Epidermal melanocyte (primary cell): ENCODE measurements around the gene SERTAD3.
A peak's percentile ranks its signal among the peaks of the same experiment; 100 is the strongest.
"Not testable (repeated sequence)": the region's sequence is repeated elsewhere in the genome, so short reads cannot be mapped to it uniquely, and the experiment has no call there.

Source experiments
- DNase-seq: peaks from one replicate; pipeline ENCODE4 v3.0.0; 2011; ENCODE audit warnings: low spot score; ENCODE audit not compliant: insufficient read length

Gene SERTAD3

GRCh38 chr19:40411125-40411842, 32.9 kb downstream of the SERTAD3 start:
- DNase-seq, result no peak

- no peak for DNase-seq
Observed at GRCh38 chr19:40410030-40410389, 34.1 kb downstream of the SERTAD3 start.

- DNase-seq, result not testable (repeated sequence)
Observed at GRCh38 chr19:40408598-40408925, 35.6 kb downstream of the SERTAD3 start.

- DNase-seq, result no peak
Observed at GRCh38 chr19:40407714-40408597, 36.2 kb downstream of the SERTAD3 start.

- DNase-seq, result peak; percentile 98
Observed at GRCh38 chr19:40403262-40403984, 40.7 kb downstream of the SERTAD3 start.

- DNase-seq, result no peak
Observed at GRCh38 chr19:40400559-40400958, 43.6 kb downstream of the SERTAD3 start.

GRCh38 chr19:40398417-40399131, 45.6 kb downstream of the SERTAD3 start:
- no peak for DNase-seq

GRCh38 chr19:40397568-40397906, 46.6 kb downstream of the SERTAD3 start:
- no peak for DNase-seq

GRCh38 chr19:40396886-40397567, 47.1 kb downstream of the SERTAD3 start:
- DNase-seq, result no peak

GRCh38 chr19:40395956-40396355, 48.2 kb downstream of the SERTAD3 start:
- DNase-seq, result no peak

- no peak for DNase-seq
Observed at GRCh38 chr19:40394816-40395210, 49.3 kb downstream of the SERTAD3 start.

GRCh38 chr19:40393894-40394815, 50.0 kb downstream of the SERTAD3 start:
- no peak for DNase-seq

GRCh38 chr19:40392894-40393517, 51.1 kb downstream of the SERTAD3 start:
- no peak for DNase-seq

GRCh38 chr19:40392123-40392522, 52.0 kb downstream of the SERTAD3 start:
- no peak for DNase-seq
